BLaER1 treated with 17β-estradiol and CSF1 and Interleukin-3, amounts not matched to agents 10 nM and 100 nM (cell line): ENCODE results near the gene ANKRD13A.
"Not testable (repeated sequence)": the region's sequence is repeated elsewhere in the genome, so short reads cannot be mapped to it uniquely, and the experiment has no call there.

Experiments
- H3K27ac ChIP-seq, 11 experiments: shearing (Covaris generic); formaldehyde crosslinking; 2 replicates each; pipeline ENCODE4 v1.8.1; 2022
- H3K27me3 ChIP-seq, 11 experiments: shearing (Covaris generic); formaldehyde crosslinking; 2 replicates each; pipeline ENCODE4 v1.8.1; 2022
- H3K36me3 ChIP-seq, 11 experiments: shearing (Covaris generic); formaldehyde crosslinking; 2 replicates each; pipeline ENCODE4 v1.8.1; 2022
- H3K4me1 ChIP-seq, 10 experiments: shearing (Covaris generic); formaldehyde crosslinking; 2 replicates each; pipeline ENCODE4 v1.8.1; 2022
- H3K4me2 ChIP-seq, 11 experiments: shearing (Covaris generic); formaldehyde crosslinking; 2 replicates each; pipeline ENCODE4 v1.8.1; 2022
- H3K4me3 ChIP-seq, 10 experiments: shearing (Covaris generic); formaldehyde crosslinking; 2 replicates each; pipeline ENCODE4 v1.8.1; 2022
- H3K9ac ChIP-seq, 11 experiments: shearing (Covaris generic); formaldehyde crosslinking; 2 replicates each; pipeline ENCODE4 v1.8.1; 2022
- H3K9me3 ChIP-seq, 11 experiments: shearing (Covaris generic); formaldehyde crosslinking; replicated peaks in 1 of 11; 2 replicates each; pipeline ENCODE4 v1.8.1; 2022
- H4K20me1 ChIP-seq, 11 experiments: shearing (Covaris generic); formaldehyde crosslinking; 2 replicates each; pipeline ENCODE4 v1.8.1; 2022
- Cebpa-rat ChIP-seq, 11 experiments: shearing (Covaris generic); IDR thresholded peaks; 2 replicates each; pipeline ENCODE4 v1.8.1; 2022

The ANKRD13A gene

DNA sequence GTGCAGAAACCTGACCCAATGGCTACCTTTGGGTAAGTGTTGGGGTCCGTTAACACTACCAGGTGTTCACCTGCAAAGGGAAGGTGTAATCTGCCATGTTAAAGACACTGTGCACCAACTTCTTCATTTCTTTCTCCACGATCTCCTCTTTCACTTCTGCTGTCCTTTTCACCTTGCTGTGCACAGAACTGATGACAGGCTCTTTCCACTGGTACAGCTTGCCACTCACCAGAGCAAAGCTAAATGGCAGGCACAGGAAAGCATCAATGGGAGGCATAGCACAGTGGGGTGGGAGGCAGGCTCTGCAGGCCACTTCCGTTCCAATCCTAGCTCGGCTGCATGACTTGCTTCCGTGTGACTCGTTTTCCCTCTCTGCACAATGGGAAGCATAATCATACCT, 51.7 kb downstream of the ANKRD13A start:
- peaks cover 0 to 4% (median 0%) of the 10 kb centered on the region in 11 experiments; a peak in 3 of 22 replicates for H3K36me3 ChIP-seq
- no peak overlapping the region for H3K4me3 ChIP-seq
- H3K9me3 ChIP-seq, result no peaks in the 10 kb centered on the region
- no peak overlapping the region for H3K4me2 ChIP-seq
- no peak overlapping the region for H3K9ac ChIP-seq
- no peak for TF ChIP-seq Cebpa-rat (IDR thresholded peaks at IDR 0.05)
- H4K20me1 ChIP-seq, result peaks cover 0 to 5% (median 0%) of the 10 kb centered on the region in 11 experiments; a peak in 2 of 22 replicates
- H3K27me3 ChIP-seq, result no peaks in the 10 kb centered on the region
- peaks cover 35 to 44% (median 39%) of the 10 kb centered on the region in 10 experiments for H3K4me1 ChIP-seq
- H3K27ac ChIP-seq, result no peak overlapping the region

DNA sequence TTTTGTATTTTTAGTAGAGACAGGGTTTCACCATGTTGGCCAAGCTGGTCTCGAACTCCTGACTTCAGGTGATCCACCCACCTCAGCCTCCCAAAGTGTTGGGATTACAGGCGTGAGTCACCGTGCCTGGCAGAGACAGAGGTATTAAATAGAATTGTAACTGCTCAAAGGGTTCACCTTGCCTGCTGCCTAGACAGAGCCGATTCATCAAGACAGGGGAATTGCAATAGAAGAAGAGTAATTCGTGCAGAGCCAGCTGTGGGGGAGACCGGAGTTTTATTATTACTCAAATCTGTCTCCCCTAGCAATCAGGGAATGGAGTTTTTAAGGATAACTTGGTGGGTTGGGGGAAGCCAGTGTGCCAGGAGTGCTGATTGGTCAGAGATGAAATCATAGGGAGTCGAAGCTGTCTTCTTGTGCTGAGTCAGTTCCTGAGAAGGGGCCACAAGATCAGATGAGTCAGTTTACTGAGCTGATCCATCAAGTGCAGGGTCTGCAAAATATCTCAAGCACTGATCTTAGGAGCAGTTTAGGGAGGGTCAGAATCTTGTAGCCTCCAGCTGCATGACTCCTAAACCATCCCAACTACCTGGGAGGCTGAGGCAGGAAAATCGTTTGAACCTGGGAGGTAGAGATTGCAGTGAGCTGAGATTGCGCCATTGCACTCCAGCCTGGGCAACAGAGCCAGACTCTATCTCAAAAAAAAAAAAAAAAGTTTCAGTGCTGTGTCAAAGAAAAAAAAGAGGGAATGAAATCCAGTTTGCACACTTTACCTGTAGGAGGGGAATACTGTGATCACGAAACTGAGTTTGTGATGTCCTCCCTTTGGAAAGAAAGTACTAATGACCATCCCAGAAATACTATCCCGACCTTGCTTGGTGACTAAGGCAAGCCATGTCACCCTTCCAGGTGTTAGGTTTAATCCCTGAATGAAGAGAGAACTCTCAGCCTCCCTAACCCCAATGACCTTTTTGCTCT, 56.4 kb downstream of the ANKRD13A start:
- peak overlapping the region in 3 of 11 experiments; percentile 4 to 33 (median 7); a peak in 4 of 22 replicates for H3K9ac ChIP-seq
- H3K4me2 ChIP-seq, result peak overlapping the region in 6 of 11 experiments; percentile 37 to 88 (median 70); a peak in 11 of 22 replicates
- not testable (repeated sequence) for H3K27me3 ChIP-seq, H4K20me1 ChIP-seq, H3K36me3 ChIP-seq, H3K4me3 ChIP-seq, H3K9me3 ChIP-seq
- H3K27ac ChIP-seq, result peak overlapping the region in 4 of 11 experiments; percentile 47 to 64 (median 54); a peak in 7 of 22 replicates
- peaks cover 1 to 53% (median 25%) of the 10 kb centered on the region in 10 experiments; a peak in 17 of 20 replicates for H3K4me1 ChIP-seq

DNA sequence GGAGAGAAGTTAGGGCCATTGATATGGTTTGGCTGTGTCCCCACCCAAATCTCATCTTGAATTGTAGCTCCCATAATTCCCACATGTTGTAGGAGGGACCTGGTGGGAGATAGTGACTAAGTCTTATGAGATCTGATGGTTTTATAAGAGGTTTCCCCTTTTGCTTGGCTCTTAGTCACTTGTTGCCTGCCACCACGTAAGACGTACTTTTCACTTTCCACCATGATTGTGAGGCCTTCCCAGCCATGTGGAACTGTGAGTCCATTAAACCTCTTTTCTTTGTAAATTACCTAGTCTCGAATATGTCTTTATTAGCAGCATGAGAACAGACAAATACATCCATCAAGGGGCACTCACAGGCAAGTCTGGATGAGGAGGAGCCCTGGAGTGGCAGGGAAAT, 57.4 kb downstream of the ANKRD13A start:
- not testable (repeated sequence) for H3K36me3 ChIP-seq, H4K20me1 ChIP-seq, H3K9ac ChIP-seq, H3K9me3 ChIP-seq, H3K27me3 ChIP-seq, H3K4me3 ChIP-seq
- peak overlapping the region in 2 of 11 experiments; percentile 25 to 64; a peak in 1 of 22 replicates for H3K27ac ChIP-seq
- H3K4me1 ChIP-seq, result peaks cover 0 to 59% (median 25%) of the 10 kb centered on the region in 10 experiments; a peak in 15 of 20 replicates
- H3K4me2 ChIP-seq, result peak overlapping the region in 5 of 11 experiments; percentile 63 to 88 (median 73); a peak in 6 of 22 replicates

DNA sequence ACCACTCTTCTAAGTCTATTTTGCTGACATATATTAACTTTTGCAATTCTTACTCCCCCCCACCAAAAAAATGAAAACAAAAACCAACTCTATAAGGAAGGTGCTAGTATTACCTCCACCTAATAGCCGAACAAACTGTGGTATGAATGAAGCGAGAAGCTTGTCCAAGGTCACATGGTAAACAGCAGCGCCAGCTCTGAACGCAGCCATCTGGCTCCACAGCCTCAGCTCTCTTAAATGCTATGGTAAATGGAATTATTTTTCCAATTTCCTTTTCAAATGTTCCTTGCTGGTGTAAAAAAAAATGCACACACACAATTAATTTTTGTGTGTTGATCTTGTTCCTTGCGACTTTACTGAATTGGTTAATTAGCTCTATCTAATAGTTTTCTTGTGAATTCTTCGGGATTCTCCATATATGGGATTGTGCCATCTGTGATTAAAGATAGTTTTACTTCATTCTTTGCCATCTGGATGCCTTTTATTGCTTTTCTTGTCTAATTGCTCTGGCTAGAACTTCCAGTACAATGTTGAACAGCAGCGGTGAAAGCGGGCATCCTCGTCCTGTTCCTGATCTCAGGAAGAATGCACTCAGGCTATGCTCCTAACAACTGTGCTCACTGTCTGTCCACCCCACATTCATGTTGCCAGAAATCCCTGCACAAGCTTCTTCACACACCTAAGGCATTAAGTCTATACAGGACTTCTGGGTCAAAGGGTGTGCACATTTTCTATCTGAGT, 59.8 kb downstream of the ANKRD13A start:
- no peaks in the 10 kb centered on the region; a peak in 1 of 22 replicates for H3K9me3 ChIP-seq
- H3K36me3 ChIP-seq, result no peaks in the 10 kb centered on the region
- peaks cover 0 to 59% (median 25%) of the 10 kb centered on the region in 10 experiments; a peak in 16 of 20 replicates for H3K4me1 ChIP-seq
- no peak overlapping the region for H3K4me3 ChIP-seq
- H4K20me1 ChIP-seq, result no peaks in the 10 kb centered on the region
- H3K4me2 ChIP-seq, result peak overlapping the region in 6 of 11 experiments; percentile 24 to 84 (median 76); a peak in 12 of 22 replicates
- H3K9ac ChIP-seq, result no peak overlapping the region
- no peak for TF ChIP-seq Cebpa-rat (IDR thresholded peaks at IDR 0.05)
- H3K27me3 ChIP-seq, result no peaks in the 10 kb centered on the region
- H3K27ac ChIP-seq, result peak overlapping the region in 3 of 11 experiments; percentile 59 to 71 (median 71); a peak in 6 of 22 replicates

DNA sequence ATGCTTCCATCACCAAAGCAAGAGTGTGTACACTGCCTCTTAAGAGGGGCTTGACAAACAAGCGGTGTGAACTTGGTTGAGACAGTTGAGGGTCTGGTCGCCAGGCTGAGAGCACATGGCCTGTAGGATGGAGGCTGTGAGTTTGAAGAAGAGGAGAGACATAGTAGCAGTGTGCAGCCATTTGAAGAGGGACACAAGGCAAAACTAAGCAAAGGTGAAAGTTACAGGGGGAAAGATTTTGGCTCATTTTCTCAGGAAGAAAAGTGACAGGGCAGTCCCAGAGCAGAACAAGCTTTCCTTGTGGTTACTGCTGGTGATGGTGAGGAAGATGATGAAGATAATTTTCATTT, 60.4 kb downstream of the ANKRD13A start:
- TF ChIP-seq Cebpa-rat (IDR thresholded peaks at IDR 0.05), result no peak

DNA sequence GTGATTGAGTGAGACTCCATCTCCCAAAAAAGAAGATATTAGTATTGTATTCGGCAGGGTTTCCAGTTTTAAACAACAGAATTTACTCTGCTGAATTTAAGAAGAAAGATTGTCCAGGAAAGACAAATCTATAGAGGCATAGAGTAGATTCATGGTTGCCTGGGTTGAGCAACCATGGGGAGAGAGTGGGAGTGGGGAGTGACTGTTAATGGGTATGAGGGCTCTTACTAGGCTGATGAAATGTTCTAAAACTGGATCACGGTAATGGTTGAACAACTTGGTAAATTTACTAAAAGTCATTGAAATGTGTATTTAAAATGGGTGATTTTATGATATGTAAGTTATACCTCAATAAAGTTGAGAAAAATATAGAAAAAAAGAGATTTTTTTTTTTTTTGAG, 63.0 kb downstream of the ANKRD13A start:
- no peak overlapping the region for H3K27ac ChIP-seq
- H3K4me1 ChIP-seq, result peaks cover 0 to 41% (median 16%) of the 10 kb centered on the region in 10 experiments; a peak in 16 of 20 replicates
- no peak overlapping the region for H3K4me3 ChIP-seq
- H3K4me2 ChIP-seq, result no peak overlapping the region
- H3K27me3 ChIP-seq, result no peaks in the 10 kb centered on the region
- H3K9me3 ChIP-seq, result peaks cover 0 to 6% (median 0%) of the 10 kb centered on the region in 11 experiments; a peak in 3 of 22 replicates
- TF ChIP-seq Cebpa-rat (IDR thresholded peaks at IDR 0.05), result no peak
- H4K20me1 ChIP-seq, result no peaks in the 10 kb centered on the region
- H3K36me3 ChIP-seq, result no peaks in the 10 kb centered on the region
- H3K9ac ChIP-seq, result no peak overlapping the region

More for the DNA sequence above, 60.4 kb downstream of the ANKRD13A start:
- Histone ChIP-seq H3K4me3 (no peak overlapping the region), H3K9ac (peak overlapping the region in 2 of 11 experiments; percentile 30 to 33; a peak in 1 of 22 replicates), H3K27ac (peak overlapping the region in 4 of 11 experiments; percentile 47 to 71 (median 65); a peak in 8 of 22 replicates), H3K4me1 (peaks cover 0 to 56% (median 25%) of the 10 kb centered on the region in 10 experiments; a peak in 16 of 20 replicates), H3K4me2 (peak overlapping the region in 8 of 11 experiments; percentile 16 to 84 (median 64); a peak in 13 of 22 replicates), H3K9me3 (no peaks in the 10 kb centered on the region; a peak in 1 of 22 replicates), H4K20me1 (no peaks in the 10 kb centered on the region), H3K36me3 (no peaks in the 10 kb centered on the region), H3K27me3 (no peaks in the 10 kb centered on the region)

DNA sequence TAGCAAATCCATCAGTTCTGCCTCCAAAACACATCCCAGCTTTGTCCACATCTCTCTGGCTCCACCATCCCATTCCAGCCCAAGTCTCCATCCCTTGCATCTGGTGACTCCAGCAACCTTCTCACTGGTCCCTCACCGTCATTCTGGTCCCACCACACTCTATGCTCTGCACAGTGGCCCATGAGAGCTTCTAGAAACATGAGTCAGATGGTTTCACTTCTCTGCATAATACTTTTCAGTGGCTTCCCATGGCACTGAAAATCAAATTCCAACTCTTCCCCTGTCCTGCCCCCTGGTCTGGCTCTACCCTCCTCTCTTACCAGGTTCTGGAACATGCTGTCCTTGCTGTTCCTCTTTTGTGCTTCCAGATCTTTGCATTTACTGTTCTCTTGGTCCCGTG, 66.3 kb downstream of the ANKRD13A start:
- no peak overlapping the region for H3K9ac ChIP-seq
- no peaks in the 10 kb centered on the region for H4K20me1 ChIP-seq
- H3K9me3 ChIP-seq, result peaks cover 0 to 13% (median 4%) of the 10 kb centered on the region in 11 experiments; a peak in 7 of 22 replicates
- H3K4me2 ChIP-seq, result peak overlapping the region in 4 of 11 experiments; percentile 16 to 63 (median 50); a peak in 7 of 22 replicates
- no peak for TF ChIP-seq Cebpa-rat (IDR thresholded peaks at IDR 0.05)
- H3K4me3 ChIP-seq, result no peak overlapping the region
- H3K4me1 ChIP-seq, result peaks cover 0 to 24% (median 6%) of the 10 kb centered on the region in 10 experiments; a peak in 10 of 20 replicates
- no peak overlapping the region for H3K27ac ChIP-seq
- no peaks in the 10 kb centered on the region for H3K27me3 ChIP-seq
- no peaks in the 10 kb centered on the region for H3K36me3 ChIP-seq

DNA sequence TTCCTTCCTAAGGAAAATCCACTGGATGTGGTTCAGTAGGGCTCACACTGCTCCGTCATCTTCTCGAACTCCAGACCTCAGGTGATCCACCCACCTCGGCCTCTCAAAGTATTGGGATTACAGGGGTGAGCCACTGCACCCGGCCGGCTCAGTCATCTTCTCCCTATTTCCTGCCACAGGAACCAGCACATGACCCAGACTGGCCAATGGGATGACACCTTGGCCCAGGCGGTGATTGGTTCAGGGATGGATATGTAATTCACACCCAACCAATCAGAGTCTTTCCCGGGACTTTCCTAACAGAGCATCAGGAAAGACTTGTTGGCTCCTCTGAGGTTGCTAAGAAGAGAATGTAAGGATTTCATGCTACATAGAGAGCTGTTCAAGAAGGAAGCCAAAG, 68.3 kb downstream of the ANKRD13A start:
- H3K9ac ChIP-seq, result no peak overlapping the region
- H3K27ac ChIP-seq, result no peak overlapping the region
- H3K27me3 ChIP-seq, result no peaks in the 10 kb centered on the region
- no peaks in the 10 kb centered on the region for H4K20me1 ChIP-seq
- TF ChIP-seq Cebpa-rat (IDR thresholded peaks at IDR 0.05), result no peak
- H3K4me2 ChIP-seq, result no peak overlapping the region
- H3K4me3 ChIP-seq, result no peak overlapping the region
- peaks cover 0 to 13% (median 4%) of the 10 kb centered on the region in 11 experiments; a peak in 7 of 22 replicates for H3K9me3 ChIP-seq
- H3K4me1 ChIP-seq, result peaks cover 0 to 18% (median 5%) of the 10 kb centered on the region in 10 experiments; a peak in 18 of 20 replicates
- H3K36me3 ChIP-seq, result no peaks in the 10 kb centered on the region

DNA sequence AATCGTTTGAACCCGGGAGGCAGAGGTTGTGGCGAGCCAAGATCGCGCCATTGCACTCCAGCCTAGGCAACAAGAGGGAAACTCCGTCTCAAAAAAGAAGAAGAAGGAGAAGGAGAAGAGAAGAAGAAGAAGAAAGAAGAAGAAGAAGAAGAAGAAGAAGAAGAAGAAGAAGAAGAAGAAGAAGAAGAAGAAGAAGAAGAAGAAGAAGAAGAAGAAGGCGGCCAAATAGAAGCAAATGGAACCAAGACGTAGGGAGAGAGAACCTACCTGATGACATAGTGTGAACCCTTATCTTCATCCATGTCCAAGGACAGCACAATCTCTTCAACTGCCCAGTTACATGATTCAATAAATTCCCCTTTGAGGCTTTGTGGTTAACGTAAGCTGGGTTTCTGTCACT, 68.9 kb downstream of the ANKRD13A start:
- not testable (repeated sequence) for H3K27me3 ChIP-seq, H4K20me1 ChIP-seq, H3K36me3 ChIP-seq, H3K9ac ChIP-seq, H3K27ac ChIP-seq, H3K4me2 ChIP-seq, H3K4me3 ChIP-seq
- Histone ChIP-seq H3K4me1 (peaks cover 5 to 24% (median 11%) of the 10 kb centered on the region in 10 experiments), H3K9me3 (peaks cover 0 to 13% (median 4%) of the 10 kb centered on the region in 11 experiments; a peak in 7 of 22 replicates)
